ENCODE measurements around the gene KANK4.

KANK4 gene

GRCh38 chr1:62315387-62315786 is 3.8 kb downstream of the KANK4 start (continued):
- no peak for TF ChIP-seq OSR1 (CRISPR knock-in tag; IDR thresholded peaks at IDR 0.05)
- no peak for TF ChIP-seq CSDC2 (CRISPR knock-in tag; IDR thresholded peaks at IDR 0.05)

- TF ChIP-seq ZNF565 (CRISPR knock-in tag; conservative IDR thresholded peaks at IDR 0.05; ENCODE audit: low read depth) (no peak), ZNF8 (CRISPR knock-in tag; IDR thresholded peaks at IDR 0.05) (no peak), ZFP3 (CRISPR knock-in tag; IDR thresholded peaks at IDR 0.05) (no peak), CREB5 (CRISPR knock-in tag; IDR thresholded peaks at IDR 0.05; ENCODE audit: low read depth) (no peak), CSDC2 (CRISPR knock-in tag; IDR thresholded peaks at IDR 0.05) (no peak), ISL1 (CRISPR knock-in tag; IDR thresholded peaks at IDR 0.05) (no peak), ZFP30 (CRISPR knock-in tag; IDR thresholded peaks at IDR 0.05) (no peak), ZNF70 (CRISPR knock-in tag; IDR thresholded peaks at IDR 0.05) (no peak), TCF4 (CRISPR knock-in tag; IDR thresholded peaks at IDR 0.05; ENCODE audit: borderline replicate concordance) (no peak), ZC3H10 (CRISPR knock-in tag; IDR thresholded peaks at IDR 0.05) (no peak), PATZ1 (CRISPR knock-in tag; IDR thresholded peaks at IDR 0.05; ENCODE audit: borderline replicate concordance) (no peak), OSR1 (CRISPR knock-in tag; IDR thresholded peaks at IDR 0.05) (no peak), SNAI2 (CRISPR knock-in tag; IDR thresholded peaks at IDR 0.05) (no peak)
- no peak for ATAC-seq
Observed at GRCh38 chr1:62314454-62315350, 4.5 kb downstream of the KANK4 start.

GRCh38 chr1:62312698-62313097 is 6.5 kb downstream of the KANK4 start:
- no peak for ATAC-seq
- TF ChIP-seq ZFP30 (CRISPR knock-in tag; IDR thresholded peaks at IDR 0.05) (no peak), TOX (CRISPR knock-in tag; IDR thresholded peaks at IDR 0.05; ENCODE audit: borderline replicate concordance) (no peak), ZNF565 (CRISPR knock-in tag; conservative IDR thresholded peaks at IDR 0.05; ENCODE audit: low read depth) (no peak), ZFP3 (CRISPR knock-in tag; IDR thresholded peaks at IDR 0.05) (no peak), ESRRG (CRISPR knock-in tag; IDR thresholded peaks at IDR 0.05) (no peak)

GRCh38 chr1:62311473-62311943 is 7.7 kb downstream of the KANK4 start:
- TF ChIP-seq PATZ1 (CRISPR knock-in tag; IDR thresholded peaks at IDR 0.05; ENCODE audit: borderline replicate concordance) (peak; percentile 64; the same call in 1 of the 2 replicates), ISL1 (CRISPR knock-in tag; IDR thresholded peaks at IDR 0.05) (peak; percentile 79), GLIS3 (CRISPR knock-in tag; IDR thresholded peaks at IDR 0.05) (no peak), TSHZ2 (CRISPR knock-in tag; IDR thresholded peaks at IDR 0.05) (peak; percentile 41; the same call in 1 of the 2 replicates), PPARA (CRISPR knock-in tag; IDR thresholded peaks at IDR 0.05; ENCODE audit: borderline replicate concordance) (no peak), CREB5 (CRISPR knock-in tag; IDR thresholded peaks at IDR 0.05; ENCODE audit: low read depth) (no peak), TCF4 (CRISPR knock-in tag; IDR thresholded peaks at IDR 0.05; ENCODE audit: borderline replicate concordance) (0 out of 2 replicates have a peak, but pooled peaks have one; percentile 11)
- ATAC-seq, result no peak
